Measurements from ENCODE around the gene GFOD1. TPM values are rescaled to one million over a fixed set of nuclear protein-coding genes. Genes with fewer than 3 reads are reported as not detected.

The GFOD1 gene
- total and polyA plus RNA-seq, 8 donors = 0.76 to 29.4 (median 11.4) TPM

DNA sequence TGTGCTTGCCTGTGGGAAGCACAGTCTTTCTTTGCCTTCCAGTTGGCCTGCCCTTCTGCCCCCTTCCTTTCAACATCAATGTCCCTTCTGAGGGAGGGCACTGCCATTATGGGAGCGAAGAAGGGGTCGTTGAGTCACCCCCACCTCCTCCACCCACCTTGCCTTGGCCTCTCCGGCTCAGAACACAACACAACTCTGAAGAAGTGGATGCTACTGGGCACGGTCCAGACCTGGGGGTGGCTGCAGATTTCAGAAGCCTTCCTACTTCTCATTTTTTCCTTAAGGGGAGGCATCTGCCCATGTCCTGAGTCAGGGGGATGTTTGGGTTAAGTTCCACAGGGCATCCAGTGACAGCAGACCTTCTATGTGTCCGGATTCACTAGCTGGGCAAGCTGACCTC lies 72.1 kb downstream of the GFOD1 start:
- Histone ChIP-seq H3K4me3 (no peak overlapping the region), H3K36me3 (no peaks in the 10 kb centered on the region), H3K27me3 (no peaks in the 10 kb centered on the region), H3K27ac (peak overlapping the region in 4 of 5 donors; percentile 56 to 87 (median 64)), H3K4me1 (peaks cover 14 to 77% (median 58%) of the 10 kb centered on the region in 4 donors), H3K9me3 (no peaks in the 10 kb centered on the region)
- no peak for DNase-seq
- 73 to 76% (median 75%) methylated on average over 5 of the region's 5 CpGs for WGBS, 5 donors
- intact Hi-C loops (cut with DNase I; ENCODE audit: low total_unique reads) = no loop called here
- TF ChIP-seq, protein P1, sequence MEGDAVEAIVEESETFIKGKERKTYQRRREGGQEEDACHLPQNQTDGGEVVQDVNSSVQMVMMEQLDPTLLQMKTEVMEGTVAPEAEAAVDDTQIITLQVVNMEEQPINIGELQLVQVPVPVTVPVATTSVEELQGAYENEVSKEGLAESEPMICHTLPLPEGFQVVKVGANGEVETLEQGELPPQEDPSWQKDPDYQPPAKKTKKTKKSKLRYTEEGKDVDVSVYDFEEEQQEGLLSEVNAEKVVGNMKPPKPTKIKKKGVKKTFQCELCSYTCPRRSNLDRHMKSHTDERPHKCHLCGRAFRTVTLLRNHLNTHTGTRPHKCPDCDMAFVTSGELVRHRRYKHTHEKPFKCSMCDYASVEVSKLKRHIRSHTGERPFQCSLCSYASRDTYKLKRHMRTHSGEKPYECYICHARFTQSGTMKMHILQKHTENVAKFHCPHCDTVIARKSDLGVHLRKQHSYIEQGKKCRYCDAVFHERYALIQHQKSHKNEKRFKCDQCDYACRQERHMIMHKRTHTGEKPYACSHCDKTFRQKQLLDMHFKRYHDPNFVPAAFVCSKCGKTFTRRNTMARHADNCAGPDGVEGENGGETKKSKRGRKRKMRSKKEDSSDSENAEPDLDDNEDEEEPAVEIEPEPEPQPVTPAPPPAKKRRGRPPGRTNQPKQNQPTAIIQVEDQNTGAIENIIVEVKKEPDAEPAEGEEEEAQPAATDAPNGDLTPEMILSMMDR (IDR thresholded peaks at IDR 0.05) = no peak
- TF ChIP-seq POLR2A (IDR thresholded peaks at IDR 0.05) (no peak), EP300 (IDR thresholded peaks at IDR 0.05) (no peak), POLR2AphosphoS5 (IDR thresholded peaks at IDR 0.05) (no peak)

DNA sequence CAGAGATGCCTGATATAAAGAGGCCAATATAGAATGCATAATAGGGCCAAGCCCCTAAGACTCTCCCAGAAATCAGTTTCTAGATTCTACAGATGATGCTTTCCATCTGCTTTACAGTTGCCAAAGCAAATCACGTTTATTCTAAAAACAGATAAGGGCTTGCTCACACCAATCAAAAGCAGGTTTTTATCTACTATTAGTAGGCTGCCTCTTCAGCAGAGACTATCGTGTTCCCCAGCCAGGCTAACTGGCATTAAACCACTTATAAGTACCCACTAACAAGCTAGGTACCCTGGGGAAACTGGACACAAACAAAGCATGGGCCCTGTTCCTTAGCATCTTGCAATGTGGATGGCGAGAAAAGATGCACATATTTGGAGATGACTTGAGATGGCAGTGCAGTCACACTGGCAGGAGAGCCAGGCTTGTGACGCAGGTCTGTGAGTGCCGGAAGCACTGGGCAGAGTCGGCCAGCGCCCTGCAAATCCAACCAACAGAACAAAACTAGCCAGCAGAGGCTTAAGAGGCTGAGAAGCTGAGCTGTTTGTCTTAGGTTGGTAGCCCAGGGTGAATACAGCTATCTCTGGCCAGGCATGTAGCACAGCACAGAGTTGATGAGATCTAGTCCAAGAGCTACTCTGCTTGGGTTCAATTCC lies 73.4 kb downstream of the GFOD1 start:
- peaks cover 11 to 74% (median 50%) of the 10 kb centered on the region in 4 donors for H3K4me1 ChIP-seq
- TF ChIP-seq POLR2A (IDR thresholded peaks at IDR 0.05) (no peak), EP300 (IDR thresholded peaks at IDR 0.05) (peak; percentile 92), POLR2AphosphoS5 (IDR thresholded peaks at IDR 0.05) (peak; percentile 22 to 62 (median 61))
- no peak overlapping the region for H3K4me3 ChIP-seq
- DNase-seq = no peak
- intact Hi-C loops (cut with DNase I; ENCODE audit: low total_unique reads) = no loop called here
- H3K27ac ChIP-seq = peak overlapping the region in 4 of 5 donors; percentile 56 to 87 (median 64)
- WGBS, 5 donors = 48 to 62% (median 56%) methylated on average over 7 of the region's 7 CpGs
- no peaks in the 10 kb centered on the region for H3K9me3 ChIP-seq
- no peaks in the 10 kb centered on the region for H3K27me3 ChIP-seq
- no peaks in the 10 kb centered on the region for H3K36me3 ChIP-seq

DNA sequence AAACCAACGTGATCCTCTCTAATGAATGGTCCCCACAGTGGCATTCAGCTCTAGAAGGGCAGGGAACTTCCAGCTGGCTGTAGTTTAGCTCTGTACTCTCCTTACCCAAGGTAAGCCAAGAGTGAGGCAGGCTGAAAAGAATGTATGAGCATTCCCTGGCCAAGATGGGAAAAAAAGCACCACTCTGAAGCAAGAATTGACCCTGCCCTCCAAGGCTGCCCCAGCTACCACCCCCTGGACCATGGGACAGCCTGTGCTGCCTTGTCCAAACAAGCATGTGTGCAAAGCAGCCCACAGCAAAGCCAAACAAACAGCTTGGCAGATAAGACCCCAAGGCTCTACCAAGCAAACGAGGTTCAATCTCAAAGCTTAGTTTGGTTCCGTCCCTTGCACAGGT lies 73.9 kb downstream of the GFOD1 start:
- H3K4me3 ChIP-seq = no peak overlapping the region
- H3K27ac ChIP-seq = peak overlapping the region in 4 of 5 donors; percentile 56 to 87 (median 64)
- no peaks in the 10 kb centered on the region for H3K36me3 ChIP-seq
- intact Hi-C loops (cut with DNase I; ENCODE audit: low total_unique reads) = no loop called here
- TF ChIP-seq EP300 (IDR thresholded peaks at IDR 0.05) = peak; percentile 76
- TF ChIP-seq POLR2AphosphoS5 (IDR thresholded peaks at IDR 0.05) = peak in 2 of 3 donors; percentile 46 to 72
- TF ChIP-seq, protein P1 (IDR thresholded peaks at IDR 0.05) = no peak
- TF ChIP-seq POLR2A (IDR thresholded peaks at IDR 0.05) = no peak
- no peak for DNase-seq
- H3K4me1 ChIP-seq = peaks cover 11 to 72% (median 45%) of the 10 kb centered on the region in 4 donors
- no peaks in the 10 kb centered on the region for H3K9me3 ChIP-seq
- WGBS, 5 donors = 34 to 43% (median 42%) methylated on average over 3 of the region's 3 CpGs
- no peaks in the 10 kb centered on the region for H3K27me3 ChIP-seq

DNA sequence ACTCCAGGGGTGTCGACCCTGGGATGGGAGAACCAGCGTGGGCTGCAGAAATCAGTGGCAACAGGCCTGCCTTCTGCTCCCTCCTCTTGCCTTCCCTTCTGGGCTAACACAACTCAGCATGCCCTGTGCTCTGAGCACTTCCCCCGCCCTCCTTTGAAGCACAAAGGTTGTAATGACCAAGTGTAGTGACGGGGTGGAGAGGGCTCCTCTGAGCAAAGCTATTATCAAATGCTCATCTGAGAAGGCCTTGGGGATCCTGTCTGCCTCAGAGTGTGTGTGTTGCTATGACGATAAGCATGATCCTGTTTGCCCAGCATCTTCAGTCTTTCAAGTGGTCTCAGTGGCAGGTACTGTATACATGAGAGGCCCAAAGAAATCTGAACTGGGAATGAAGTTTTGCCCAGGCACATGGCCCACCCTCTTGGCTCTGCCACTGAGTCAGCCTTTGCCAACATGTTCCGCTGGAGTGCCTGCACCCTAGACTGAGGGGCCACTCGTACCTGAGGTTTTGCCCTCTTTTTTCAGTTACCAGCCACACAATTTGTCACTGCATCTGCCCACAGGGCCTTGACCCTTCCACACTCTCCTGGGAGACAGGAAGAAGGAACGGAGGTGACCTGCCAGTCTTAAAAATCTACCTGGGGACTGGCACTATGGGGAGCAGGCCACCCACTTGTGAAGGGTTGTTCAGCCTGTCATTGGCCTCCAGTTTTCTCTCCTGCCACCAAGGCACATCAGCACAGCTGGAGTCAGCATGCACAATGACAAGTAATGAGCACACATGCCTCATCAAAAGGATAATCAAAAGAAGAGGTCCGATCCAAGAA lies 74.5 kb downstream of the GFOD1 start:
- 85 to 93% (median 87%) methylated on average over 7 to 9 of the region's 9 CpGs for WGBS, 5 donors
- H3K27ac ChIP-seq = peak overlapping the region in 4 of 5 donors; percentile 33 to 87 (median 59)

More for the DNA sequence above, 74.5 kb downstream of the GFOD1 start:
- no peak overlapping the region for H3K4me3 ChIP-seq
- TF ChIP-seq POLR2AphosphoS5 (IDR thresholded peaks at IDR 0.05) (no peak), POLR2A (IDR thresholded peaks at IDR 0.05) (no peak), EP300 (IDR thresholded peaks at IDR 0.05) (no peak)
- TF ChIP-seq, protein P1 (IDR thresholded peaks at IDR 0.05) = no peak
- intact Hi-C loops (cut with DNase I; ENCODE audit: low total_unique reads) = no loop called here
- H3K9me3 ChIP-seq = no peaks in the 10 kb centered on the region
- no peaks in the 10 kb centered on the region for H3K36me3 ChIP-seq
- H3K27me3 ChIP-seq = no peaks in the 10 kb centered on the region
- peaks cover 13 to 72% (median 45%) of the 10 kb centered on the region in 4 donors for H3K4me1 ChIP-seq
- DNase-seq = no peak

Measured in stomach (tissue), 9 donors.